HCEC 1CT (cell line): Measurements from ENCODE around the gene TRIO.

Experiments
- DNase-seq: peaks from one replicate; pipeline ENCODE4 v3.0.0-alpha.2; 2017

TRIO gene

DNA sequence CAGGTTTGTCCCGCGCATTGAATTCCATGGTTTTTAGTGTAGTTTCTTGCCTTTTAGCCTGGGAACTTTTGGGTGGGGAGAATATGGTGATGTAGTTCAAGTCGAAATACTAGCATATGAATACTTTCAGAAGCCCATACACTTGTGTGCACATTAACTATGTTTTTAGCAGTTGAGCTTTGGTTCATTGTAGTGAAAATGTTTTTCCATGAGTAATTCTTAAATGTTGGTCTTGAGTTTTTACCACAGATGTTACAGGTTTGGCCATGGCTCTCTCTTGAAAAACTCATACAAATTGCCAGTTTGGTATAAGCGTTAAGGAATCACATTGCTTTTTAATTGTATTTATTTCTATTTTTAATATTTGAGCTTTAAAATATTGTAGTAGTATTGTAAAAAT lies 45.6 kb downstream of the TRIO start:
- no peak for DNase-seq

DNA sequence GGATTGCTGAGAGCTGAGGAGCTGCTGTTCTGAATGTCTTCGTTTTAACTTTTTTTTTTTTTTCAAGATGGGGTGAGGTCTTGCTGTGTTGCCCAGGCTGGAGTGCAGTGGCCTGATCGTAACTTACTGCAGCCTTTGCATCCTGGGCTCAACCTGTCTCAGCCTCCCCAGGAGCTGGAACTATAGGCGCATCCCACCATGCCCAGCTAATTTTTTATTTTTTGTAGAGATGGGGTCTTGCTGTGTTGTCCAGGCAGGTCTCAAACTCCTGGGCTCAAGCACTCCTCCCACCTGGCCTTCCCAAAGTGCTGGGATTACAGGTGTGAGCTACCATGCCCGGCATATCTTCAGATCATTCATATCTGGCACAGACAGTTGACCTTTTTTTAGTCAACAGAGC lies 46.5 kb downstream of the TRIO start:
- DNase-seq = no peak

DNA sequence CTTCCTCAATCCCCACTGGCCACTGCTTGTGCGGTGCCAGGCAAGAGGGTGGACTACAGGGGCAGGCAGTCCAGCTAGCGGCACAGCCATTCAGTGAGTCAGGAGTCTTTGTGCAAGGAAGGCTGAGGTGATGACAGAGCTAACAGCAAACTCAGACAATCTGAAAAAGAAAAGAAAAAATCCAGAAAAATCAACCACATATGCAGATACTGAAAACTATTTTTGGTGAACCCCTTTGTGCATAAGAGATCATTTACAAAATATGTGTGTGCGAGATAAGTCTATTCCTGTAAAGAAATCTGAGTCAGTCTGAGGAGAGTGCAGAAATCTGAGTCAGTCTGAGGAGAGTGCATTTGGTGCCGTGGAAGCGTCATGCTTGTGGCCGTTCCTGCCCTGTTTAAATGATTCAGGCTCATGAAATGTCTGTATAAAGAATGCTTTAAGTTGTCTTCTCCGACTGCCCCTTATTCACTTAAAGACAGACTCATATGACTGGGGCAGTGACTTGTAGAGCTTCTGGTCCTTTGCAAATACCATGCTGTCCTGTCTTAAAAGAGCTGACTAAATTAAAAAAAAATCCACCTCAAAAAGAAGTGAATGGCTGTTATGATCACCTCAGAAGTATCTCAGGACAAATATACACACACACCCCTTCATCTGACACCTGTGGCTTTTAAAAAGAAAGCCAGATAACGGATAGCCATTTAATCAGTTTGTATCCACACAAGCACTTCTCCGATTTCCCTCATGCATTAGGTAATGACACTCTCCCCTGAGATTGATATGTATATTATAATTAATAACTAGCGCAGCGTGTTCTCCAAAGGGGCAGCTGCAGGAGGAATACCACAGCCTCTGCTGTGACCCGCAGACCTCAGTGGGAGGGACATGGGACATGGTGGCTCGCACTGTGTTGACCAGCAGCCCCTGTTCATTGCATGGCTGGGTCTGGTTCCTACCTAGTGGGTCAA lies 47.3 kb downstream of the TRIO start:
- DNase-seq = peak; percentile 99

DNA sequence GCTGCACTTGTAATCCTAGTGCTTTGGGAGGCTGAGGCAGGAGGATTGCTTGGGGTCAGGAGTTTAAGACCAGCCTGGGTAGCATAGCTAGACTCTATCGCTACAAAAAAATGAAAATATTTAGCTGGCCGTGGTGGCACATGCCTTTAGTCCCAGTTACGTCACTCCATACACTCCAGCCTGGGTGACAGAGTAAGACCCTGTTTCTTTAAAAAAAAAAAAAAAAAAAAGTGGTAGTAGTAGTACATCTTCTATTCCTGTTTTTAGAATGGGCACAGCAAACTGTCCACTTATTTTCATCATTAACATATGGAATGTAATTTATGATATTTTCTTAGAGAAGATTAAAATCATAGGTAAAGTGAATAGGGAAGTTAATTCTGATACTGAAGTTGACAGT lies 48.2 kb downstream of the TRIO start:
- DNase-seq = no peak

DNA sequence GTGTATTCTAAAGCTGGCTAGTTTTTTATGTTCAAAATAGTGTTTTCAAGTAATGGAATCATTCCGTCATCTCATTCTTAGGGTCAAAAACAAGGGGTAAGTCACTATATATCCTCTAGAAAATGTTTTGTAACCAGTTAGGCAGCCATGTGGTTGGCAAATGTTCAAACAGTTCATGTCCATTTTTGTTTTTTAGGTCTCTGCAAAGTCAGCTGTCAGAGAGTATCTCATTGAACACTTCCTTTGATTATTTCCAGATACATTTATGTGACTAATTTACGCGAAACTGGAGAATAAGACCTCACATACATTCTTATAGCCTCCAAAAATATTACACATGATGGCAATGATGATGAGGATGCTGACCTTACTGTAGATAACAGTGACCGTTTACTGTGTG lies 50.4 kb downstream of the TRIO start:
- DNase-seq = peak; percentile 44

DNA sequence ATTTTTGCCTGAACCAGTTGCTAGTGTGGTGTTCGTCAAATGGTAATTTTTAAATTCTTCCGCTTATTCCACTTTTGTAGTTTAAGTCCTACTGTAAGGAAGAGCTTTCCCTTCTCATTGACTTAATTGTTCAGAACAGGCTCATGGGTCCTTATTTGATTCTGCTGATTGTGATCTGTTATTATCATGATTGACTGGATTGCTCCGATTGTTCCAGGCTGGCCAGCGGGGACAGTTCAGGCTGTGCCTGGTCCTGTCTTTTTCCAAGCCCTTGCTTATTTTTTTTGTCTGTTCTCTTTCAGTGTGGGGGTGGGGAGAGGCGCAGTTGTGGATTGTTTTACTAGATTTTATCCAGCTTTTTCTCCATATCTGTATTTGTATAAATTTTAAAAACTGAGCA lies 52.4 kb downstream of the TRIO start:
- no peak for DNase-seq

DNA sequence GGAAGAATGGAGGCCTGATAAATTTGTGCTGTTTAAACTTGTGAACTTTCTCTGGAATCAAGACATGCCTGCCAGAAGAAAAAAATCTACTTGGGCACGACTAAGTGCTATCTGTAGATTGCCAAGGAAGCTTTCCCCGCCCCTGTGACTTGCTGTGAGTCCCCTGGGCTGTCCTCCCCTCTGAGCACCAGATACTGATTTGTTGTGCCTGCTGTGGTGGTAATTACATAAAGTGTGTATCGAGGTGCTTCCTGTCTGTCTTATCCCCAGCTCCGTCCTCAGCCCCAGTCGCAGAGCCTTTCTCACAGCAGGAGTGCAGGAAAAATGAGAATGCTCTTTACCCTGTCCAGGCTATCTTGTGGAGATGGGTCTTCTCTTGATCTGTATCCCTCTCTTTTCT lies 53.9 kb downstream of the TRIO start:
- no peak for DNase-seq

DNA sequence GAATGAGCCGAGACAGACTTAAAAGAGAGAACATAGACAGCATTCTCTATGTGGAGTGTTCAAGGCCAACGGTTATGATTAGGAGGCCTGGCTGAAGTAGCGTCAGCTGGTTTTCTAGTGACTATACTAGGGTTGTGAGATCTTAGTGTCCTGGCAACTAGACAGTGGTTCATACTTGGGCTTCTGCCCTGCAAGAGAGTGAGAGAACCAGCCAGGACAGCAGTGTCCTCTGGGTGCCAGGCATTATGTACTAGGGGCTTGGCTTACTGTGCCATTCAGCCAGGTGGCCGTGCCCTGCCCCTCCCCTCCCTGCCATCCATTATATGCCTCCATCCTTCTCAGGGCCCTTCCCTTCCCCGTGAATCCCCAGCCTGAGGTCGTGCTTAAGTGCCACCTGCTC lies 56.8 kb downstream of the TRIO start:
- no peak for DNase-seq

DNA sequence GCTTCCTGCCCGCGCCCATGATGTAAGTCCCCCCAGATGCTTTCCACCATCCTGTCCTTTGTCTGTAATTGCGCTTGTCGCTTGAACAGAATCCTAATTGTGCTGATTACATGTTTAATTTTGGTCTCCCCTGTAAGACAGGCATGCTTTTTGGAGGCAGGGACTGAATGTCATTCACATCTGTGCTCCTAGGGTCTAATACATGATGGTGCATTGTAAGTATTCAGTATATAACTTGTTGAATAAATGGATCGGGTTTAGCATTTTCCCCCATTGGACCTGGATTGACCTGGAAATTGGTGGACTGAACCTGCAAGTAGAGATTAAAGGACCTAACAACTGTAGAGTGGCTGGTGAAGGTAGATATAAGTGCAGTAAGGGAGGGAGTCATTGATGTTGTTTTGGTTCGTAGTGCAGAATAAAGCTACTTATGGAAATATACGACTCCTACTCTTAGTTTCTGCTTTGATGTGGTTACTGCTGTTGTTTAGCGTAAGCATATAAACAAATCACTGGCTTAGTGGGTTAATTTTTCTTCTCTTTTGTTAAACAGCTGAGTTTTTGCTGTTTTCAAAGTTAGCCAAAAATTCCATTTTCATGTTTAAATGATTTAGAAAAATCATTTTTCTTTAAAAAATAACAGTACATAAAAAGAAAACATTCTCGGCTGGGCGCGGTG lies 57.3 kb downstream of the TRIO start:
- DNase-seq = no peak

DNA sequence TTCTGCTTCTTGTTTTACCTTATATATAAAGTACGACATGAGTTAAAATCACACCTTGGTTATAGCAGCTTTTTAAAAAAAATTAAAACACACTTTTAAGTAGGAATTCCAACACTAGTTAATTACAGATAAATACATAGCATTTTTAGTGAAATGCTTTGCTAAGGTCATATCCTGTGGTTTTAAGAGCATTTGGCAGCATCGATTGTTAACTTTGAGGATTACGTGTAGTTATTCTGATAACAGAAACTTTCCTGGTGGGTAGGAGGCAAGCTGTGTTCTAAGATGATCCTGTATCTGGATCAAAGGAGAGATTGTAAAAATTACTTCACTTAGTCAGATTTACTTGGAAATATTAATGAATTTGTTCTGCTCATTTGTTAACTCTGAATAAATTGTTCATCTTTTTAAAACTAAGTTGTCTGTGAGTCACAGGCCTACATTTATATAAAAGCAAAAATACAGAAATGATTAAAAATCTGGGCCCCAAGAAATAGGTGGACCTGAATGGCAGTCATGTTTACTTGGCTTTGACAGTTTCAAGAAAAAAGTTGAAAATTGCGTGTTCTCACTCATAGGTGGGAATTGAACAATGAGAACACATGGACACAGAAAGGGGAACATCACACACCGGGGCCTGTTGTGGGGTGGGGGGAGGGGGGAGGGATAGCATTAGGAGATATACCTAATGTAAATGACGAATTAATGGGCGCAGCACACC lies 58.3 kb downstream of the TRIO start:
- DNase-seq = peak; percentile 69

DNA sequence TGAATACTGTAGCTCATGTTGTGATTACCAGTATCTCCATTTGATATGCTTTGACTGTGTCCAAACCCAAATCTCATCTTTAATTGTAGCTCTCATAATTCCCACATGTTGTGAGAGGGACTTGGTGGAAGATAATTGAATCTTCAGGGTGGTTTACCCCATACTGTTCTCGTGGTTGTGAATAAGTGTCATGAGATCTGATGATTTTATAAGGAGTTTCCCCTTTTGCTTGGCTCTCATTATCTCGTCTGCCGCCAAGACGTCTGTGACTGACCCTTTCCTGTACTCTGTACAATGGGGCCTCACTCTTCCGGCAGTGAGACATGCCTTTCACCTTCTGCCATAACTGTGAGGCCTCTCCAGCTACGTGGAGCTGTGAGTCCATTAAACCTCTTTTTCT lies 59.3 kb downstream of the TRIO start:
- no peak for DNase-seq

DNA sequence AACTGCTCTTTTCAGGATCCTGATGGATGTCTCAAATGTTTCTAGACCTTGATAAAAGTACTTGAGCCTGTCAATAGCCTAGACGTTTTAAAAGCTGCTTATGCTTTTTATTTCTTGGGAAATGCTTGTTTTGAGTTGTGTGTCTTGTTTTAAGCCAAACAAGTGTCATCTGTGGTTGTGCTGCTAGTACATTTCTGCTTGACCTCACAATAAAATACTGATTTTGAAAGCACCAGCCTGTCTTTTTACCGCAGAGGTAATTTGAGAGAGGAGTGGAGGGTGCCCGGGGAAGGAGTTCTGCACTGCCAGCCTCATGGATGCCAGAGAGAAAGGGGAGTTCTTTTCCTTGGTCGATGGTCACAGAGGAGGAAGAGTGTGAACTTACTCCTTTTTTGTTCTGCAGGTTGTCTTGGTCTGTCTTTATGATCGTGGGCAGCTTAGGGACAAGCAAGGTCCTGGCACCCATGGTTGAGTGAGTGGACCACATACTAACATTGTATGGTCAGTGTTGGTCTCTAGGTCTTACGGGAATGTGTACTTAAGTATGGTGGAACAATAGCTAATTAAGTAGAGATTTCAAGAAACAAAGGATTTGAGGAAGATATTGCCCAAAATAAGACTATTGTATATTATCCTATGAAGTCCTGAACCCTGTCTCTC lies 61.0 kb downstream of the TRIO start:
- DNase-seq = no peak

DNA sequence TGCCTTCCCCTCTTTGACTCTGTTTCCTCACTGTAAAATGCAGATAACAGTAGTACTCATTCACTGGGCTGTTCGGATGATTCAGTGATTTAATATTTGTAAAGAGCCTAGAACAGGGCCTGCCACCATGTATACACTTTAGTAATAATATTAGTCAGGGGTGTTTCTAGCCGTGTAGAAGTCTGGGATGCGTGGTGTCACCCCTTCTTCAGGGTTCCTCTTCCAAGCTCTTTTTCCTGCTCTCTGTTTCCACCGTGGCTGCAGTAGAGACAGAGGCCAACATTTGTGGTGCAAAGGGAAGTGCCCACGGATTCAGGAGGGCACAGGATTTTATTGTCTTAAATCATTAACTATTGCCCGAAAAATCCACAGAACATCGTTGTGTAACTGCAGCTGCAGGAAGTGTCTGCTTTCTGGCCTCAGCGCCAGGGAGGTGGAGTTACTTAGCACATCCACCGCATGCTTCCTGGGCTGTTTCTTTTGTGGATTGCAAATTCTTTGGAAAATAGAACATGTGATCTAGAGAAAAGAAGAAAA lies 61.7 kb downstream of the TRIO start:
- DNase-seq = peak; percentile 88

DNA sequence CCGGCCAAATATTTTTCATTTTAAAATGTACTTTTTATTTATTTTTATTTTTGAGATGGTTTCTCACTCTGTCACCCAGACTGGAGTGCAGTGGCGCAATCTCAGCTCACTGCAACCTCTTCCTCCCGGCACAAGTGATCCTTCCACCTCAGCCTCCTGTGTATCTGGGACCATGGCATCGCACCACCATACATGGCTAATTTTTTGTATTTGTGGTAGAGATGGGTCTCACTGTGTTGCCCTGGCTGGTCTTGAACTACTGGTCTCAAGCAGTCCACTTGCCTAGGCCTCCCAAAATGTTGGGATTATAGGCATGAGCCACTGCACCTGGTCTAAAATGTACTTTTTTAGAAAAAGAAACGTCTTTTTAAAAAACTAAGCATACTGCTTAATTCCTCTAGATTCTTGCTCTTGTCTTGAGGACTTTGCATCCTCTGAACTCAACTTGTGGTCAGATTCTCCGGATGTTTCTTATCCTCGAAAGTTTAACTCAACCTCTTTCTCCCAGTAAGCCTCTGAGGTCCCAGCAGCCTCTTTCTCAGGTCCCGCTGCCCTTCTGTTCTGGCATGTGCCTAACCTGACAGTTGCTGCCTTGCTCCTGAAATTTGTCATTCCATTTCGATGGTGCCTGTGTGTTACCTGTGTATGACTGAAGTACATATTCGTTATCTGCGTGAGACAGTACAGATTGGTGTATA lies 63.0 kb downstream of the TRIO start:
- DNase-seq = peak; percentile 49

DNA sequence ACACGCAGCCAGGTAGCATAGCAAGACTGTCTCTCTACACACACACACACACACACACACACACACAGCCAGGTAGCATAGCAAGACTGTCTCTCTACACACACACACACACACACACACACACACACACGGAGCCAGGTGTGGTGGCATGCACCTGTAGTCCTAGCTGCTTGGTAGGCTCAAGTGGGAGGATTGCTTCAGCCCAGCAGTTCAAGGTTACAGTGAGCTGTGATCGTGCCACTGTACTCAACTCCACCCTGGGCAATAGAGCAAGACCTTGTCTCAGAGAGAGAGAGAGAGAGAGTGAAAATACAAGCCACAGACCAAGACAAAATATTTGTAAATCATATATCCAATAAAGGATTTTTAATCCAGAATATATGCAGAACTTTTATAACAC lies 64.3 kb downstream of the TRIO start:
- peak; percentile 34 for DNase-seq

DNA sequence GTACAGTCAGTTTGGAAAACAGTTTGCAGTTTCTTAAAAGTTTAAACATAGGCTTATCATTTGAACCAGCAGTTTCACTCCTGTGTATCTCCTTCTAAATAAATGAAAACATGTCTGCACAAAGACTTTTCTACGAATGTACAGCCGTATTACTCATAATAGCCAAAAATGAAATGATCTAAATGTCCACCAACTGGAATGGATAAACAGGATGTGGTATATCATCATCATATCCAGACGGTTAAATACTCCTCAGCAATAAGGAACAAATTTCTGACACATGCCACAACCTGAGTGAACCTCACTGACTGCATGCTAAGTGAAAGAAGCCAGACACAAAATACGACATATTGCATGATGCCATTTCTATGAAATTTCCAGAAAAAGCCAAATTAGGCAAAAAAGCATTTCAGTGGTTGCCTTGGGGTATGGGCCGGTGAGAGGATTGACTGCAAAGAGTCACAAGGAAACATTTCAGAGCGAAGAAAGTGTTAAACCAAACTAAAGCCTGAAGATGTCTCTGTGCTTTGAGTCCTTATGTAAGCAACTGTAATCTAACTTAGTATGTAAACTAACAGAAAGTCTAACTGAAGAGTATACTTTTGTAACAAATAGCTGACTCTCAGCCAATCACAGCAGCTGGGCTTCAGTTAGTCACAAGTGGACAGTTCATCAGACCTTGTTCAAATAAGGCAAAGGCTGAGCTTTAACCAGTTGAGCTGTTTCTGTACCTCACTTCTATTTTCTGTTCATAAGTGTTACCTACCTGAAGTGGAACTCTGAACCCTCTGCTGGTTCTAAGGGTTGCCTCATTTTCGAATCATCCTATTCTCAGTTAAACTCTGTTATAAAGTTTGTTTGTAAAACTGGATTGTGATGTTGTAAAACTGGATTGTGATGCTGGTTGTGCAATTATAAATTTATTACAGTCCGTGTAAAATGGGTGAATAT lies 65.2 kb downstream of the TRIO start:
- peak; percentile 95 for DNase-seq

DNA sequence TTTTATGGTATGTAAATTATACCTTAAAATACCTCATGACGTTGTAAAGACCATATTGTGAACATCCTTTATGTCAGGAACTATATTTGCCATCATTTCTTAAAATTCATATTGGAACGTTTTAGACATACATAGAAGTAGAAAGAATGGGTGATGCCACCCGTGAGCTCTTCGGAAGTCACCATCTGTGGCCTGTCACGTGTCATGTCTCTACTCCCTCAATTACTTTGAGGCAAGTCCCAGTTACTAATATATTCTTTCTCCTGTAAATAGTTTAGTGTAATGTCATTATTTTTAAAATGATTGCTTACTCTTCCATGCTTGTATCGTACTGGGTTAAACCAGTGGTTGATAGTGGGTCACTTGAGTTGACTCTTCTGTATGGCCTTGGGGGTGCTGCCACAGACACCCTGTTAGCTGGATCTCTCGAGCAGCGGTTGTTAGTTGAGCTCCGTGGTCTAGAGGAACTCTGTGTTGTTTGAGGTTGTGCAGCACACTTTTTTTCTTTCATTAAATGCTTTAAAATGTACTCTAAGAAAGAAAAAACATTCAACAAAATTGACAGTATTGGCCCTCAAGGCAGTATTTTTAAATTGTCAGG lies 66.2 kb downstream of the TRIO start:
- DNase-seq = no peak

DNA sequence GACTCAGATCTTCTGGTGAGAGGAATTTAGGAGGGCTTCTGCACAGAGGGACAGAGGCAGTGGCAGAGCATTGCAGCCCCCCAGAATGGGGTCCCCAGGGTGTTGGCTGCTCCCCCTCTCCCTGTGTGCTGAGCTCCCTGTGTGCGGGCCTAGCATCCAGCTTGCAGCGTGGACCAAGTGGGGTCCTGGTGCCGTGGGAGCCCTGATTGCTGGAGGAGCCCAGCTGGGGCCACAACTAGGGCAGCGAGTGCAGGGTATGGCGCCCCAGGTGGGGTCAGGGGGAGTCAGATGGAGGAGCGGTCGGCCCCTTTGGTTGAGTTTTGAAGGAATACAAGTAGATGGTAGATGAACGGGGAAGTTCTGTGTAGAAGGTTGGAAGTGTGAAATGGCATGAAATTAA lies 66.7 kb downstream of the TRIO start:
- DNase-seq = no peak

DNA sequence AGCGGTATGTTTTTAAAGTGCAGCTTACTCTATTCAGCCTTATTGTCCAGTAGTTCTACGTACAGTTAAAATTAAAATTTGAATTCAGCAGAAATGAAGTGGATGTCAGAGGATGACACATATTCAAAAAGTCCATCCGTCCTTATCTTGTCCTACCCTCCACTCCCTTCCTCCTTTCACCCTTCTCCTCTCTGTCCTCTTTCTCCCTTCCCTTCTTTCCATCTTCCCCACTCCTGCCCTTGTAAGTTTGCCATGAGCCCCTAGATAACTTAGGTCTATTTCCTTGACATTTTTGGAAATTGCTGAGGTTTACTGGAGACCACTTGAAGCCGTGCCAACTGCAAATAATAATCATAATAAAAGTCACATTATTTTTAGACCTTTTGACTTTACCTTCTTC lies 67.6 kb downstream of the TRIO start:
- DNase-seq = no peak
